GM18867 (cell line): Measurements from ENCODE around the gene SPTB.

ENCODE experiments used
- ATAC-seq: cut with Tn5 transposase; IDR thresholded peaks from one replicate; pipeline ENCODE4 v1.9.1; 2021; ENCODE audit warnings: mild to moderate bottlenecking, moderate library complexity; ENCODE audit not compliant: unreplicated experiment

Gene SPTB

DNA sequence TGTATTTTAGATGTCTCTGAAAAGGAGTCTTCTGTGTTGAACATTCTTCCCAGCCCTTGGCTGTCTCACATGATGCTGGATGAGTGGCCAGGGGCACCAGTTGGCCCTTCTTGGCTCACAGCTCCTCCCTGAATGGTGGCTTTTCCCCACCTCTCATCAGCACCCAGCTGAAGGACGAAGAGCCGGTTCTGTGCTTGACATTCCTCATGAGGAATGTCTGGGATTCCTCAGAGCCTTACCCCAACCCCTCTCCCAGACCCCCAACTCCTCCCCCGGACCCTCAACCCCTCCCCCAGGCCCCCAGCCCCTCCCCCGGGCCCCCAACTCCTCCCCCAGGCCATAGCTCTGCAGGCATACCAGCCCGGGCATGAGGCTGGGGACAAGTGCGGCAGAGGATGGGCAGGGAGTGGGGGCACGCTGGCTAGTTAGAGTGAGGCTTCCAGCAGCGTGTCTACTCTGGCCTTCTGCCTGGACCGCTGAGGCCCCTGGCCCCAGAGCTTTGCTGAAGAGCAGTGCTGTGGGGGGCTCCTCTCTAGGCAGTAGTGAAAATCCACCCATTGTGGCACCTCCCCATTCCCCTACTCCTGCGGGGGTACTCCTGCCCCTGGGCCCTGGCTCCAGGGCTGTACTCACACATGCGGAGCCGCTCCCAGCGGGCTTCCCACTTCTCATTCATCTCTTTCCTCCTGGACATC is 111.2 kb downstream of the SPTB start:
- ATAC-seq = no peak

- ATAC-seq = no peak
Observed at GRCh38 chr14:64767215-64767964, 112.3 kb downstream of the SPTB start.

DNA sequence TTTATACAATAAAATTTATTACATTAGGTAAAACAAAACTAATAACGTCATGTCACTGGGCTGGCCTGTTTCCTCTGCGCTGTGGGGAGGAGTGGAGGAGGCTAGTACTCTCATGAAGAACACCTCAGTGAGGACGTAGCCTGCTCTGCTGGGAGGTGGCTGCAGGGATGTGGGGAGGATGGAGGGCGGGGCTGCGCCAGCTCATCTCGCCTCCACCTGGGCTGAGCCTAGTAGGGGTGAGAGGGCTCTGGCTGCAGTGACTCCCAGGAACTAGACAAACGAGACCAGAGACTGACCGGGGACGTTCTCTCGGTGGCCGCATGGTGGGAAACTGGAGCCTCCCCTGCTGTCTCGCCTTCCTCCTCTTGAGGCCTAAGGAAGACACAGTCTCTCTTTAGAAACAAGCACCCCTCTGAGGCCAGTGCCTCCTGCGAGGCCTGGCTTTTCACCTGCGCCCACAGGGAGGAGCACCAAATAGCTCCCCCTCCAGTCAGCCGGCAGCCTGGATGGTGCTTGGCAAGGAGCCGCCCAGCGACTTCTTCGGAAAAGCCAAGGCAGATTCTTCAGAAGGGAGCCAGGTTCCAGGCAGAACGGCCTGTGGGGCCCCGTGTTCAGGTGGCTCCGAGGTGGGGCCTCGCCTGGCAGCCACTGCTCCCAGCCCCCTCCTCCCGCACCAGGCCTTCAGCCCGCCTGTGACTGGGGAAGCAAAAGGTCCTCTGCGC is 113.1 kb downstream of the SPTB start:
- no peak for ATAC-seq

DNA sequence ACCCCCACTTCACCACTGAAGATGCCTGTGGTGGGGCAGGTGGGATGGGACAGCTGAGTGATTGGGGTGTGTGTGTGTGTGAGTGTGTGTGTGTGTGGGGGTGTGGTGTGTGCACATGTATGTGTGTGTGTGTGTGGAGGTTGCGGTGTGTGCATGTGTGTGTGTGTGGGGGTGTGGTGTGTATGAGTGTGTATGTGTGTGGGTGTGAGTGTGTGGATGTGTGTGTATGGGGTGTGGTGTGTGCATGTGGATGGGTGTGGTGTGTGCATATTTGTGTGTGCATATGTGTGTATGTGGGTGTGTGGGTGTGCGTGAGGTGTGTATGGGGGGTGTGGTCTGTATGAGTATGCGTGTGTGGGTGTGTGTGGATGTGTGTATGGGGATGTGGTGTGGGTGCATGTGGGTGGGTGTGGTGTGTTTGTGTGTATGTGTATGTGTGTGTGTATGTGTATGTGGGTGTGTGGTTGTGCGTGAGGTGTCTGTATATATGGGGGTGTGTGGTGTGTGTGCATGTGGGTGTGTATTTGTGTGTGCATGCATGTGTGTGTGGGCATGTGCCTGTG is 113.9 kb downstream of the SPTB start:
- ATAC-seq = no peak

DNA sequence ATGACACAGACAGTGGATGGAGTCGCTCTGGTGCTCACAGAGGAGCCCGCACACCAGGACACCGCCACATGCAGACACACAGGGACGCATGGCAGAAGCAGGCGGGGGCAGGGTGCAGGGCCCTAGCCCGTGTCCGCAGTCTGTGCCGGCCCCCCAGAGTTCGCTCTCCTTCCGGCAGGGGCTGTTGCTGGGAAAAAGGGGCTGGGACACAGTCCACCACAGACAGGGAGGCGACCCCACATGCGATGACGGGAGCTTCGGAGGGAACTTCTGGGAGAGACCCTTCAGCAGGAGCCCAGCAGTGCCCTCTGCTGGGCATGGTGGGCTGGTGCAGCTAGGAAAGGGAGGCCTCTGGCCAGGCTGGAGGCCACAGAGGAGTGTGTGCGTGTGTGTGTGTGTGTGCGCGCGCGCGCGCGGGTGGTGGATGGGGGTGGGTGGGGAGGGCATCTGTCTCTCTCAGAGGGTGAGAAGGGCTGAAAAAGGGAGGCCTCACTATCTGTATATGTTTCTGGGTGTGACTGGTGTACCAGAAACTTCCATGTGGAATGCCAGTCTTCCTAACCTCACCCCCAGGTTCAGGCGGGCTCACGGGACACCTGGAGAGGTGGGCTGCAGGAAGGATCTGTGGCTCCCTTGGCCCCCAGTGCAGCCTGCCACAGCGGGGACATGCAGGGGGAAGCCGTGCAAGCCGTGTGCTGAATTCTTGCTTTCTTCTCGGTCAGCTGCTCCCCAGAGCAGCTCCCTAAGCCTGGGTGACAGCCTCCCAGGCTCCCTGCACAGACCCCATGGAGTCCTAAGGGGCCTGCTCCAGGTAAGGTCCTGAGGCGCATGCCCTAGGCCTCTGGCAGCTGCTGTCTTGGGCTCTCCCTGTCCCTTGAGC is 114.8 kb downstream of the SPTB start:
- ATAC-seq = peak; percentile 48

- no peak for ATAC-seq
Observed at GRCh38 chr14:64763801-64764621, 115.7 kb downstream of the SPTB start.

DNA sequence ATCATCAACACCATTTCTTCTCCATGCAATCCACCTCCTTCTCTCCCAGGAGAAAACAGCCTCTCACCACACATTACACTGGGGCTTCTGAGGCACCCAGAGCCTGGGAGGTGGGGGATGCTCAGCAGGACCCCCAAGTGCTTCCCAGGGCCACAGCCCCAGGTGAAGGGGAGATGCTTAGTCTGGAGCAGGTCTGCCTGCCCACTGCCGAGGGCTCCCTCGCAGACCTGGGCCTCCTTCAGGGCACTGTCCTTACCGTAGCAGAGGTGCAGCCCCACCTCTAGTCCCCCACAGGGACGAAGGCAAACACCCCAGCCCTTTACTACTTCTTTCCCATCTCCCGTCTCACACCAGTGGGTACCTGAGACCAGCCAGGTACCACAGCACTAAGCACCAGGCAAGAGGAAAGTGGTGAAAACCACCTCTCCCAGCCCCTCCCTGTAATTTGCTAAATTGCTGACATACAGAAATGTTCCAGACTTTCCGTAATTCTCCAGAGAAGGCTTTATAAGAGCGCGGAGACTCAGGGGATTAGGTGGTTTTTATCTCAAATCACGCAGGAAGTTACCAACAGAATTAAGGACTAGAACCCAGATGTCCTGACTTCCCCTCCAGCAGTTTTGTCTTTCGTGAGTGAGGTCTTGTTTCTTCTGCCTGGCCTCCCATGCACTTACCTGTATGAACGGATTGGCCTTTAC is 116.5 kb downstream of the SPTB start:
- no peak for ATAC-seq

DNA sequence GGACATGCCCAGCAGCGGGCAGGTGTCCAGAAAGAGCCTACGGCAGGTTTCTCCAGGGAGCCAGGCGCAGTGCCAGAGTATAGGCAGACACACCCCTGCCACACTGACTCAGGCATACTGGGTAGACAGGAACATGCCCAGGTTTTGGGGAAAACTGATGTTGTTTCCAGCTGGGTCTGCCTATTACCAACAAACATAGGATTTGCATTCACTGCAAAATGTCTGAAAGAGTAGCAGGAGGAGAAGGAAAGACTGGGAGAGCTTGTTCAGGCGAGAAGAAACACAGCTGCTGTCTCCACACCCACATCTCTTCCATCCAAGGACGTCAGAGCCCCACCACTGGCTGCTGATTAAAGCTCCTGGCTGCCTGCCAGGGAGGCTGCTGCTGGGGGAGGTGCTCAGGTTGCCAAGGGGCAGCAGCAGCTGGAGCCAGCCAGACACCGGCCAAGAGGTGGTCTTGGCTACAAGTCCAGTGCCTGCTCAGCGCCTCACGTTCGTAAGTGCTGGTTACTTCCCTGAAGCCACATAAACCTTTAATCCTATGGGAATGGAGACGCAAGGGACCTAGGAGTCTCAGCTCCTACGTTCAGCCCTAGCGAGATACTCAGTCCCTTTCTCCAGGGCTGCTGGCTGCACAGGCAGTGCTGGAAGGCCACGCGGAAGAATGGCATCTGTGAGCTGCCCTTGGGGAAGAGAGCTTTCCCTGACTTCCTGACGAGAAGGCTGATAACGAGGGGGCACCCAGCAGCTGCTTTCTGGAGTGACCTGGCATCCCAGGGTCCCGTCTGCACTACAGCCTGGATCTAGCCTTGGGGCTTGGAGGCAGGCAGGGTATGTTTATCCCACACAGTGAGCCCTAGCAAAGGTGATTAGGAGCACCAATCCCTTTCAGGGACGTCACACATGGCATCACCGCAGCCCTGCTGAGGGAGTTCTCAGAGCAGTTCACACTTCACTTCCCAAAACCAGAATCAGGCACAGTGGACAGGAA is 117.4 kb downstream of the SPTB start:
- ATAC-seq = no peak

DNA sequence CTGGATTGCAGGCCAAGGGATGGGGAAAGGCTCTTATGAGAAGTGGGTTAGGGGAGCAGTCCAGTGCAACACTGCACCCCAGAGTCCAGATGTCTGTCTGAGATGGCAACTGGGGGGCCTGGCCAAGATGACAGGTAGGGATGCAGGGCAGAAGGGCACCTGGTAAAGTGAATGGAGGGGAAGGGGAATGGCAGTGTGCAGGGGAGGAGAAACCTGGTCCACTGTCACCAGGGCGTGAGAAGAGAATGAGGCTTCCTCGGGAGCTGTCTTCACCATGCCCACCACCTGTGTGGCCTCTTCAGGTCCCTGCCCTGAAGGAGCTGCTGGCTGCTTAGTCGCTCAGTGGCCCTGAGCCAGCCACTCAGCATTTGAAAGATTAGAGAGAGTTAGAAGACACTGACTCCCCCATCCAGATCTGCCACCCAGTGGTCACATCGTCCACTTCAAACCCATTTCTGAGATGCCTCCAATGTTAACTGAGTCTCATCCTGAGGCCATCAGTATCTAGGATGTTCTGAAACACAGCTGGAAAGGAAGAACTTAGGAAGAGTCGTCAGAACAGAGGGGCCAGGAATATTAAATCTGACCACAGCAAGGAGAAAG is 118.2 kb downstream of the SPTB start:
- no peak for ATAC-seq

DNA sequence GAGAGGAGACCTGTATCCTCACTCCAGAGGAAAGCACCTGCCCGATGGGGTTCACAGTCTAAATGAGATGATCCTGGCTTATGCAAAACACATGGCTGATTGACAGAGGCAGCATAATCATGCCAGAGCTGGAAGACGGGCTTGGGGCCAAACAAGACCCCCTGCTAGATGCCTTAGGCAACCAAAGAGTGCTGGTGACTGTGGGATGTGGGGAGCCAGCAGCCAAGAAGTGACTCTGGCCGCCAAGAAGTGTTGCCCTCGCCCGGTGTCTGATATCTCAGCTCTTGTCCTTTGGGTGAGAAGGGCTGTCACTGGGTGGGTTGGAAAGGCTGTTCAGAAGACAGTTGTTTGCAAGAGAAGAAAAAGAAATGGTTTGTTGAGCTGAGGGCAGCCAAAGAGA is 118.8 kb downstream of the SPTB start:
- ATAC-seq = no peak

DNA sequence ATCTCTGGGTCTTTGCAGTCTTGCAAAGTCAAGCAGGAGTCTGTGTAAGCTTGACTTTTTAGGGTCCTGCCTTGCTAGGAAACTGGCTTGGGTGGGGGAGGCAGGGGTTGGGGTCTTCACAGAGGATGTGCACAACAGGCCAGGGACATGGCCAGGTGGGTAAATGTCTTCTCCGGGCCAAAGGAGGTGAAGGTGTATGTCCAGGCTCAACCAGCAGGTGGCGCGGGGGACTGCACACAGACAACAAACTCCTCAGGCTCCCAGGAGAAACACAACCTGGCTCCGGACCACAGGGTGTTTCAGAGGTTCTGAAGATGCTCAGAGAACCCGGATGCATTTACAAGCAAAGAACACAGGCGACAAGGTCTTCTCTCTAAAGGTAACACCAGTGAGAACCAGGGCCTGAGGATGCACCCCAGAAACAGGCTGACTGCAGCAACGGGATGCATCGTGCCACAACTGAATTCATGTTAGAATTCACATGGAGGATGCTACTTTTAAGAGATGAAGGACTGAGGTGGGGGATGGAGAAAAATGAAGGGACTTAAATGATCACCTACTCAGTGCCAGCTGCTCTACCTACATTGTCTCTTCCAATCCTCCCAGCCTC is 119.5 kb downstream of the SPTB start:
- no peak for ATAC-seq

GRCh38 chr14:64759555-64759938 is 120.2 kb downstream of the SPTB start:
- no peak for ATAC-seq

GRCh38 chr14:64758691-64759554 is 120.8 kb downstream of the SPTB start:
- no peak for ATAC-seq

DNA sequence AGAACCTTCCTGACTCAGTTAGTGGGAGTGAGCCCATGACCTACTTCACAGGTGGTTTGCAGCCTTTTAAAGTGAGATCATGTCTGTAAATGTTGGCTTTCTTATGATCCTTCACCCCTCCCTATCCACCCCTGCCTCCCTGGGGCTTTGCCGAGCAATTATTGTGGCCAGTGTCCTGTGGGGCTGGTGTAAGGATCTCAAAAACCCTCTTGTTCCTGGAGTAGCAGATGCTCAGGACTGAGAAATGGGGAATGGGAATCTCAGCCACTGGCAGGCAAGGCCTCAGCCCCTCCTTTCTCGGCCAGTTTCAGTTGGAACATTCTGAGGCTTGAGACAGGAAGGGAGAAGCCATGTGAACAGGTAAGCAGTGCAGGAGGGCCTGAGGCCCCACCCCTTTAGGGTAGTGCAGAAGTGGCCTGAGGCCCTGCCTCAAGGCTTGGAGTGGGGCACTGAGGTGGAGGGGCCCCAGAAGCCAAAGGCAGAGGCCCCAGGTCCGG is 121.6 kb downstream of the SPTB start:
- ATAC-seq = no peak

- no peak for ATAC-seq
Observed at GRCh38 chr14:64757601-64758000, 122.1 kb downstream of the SPTB start.

DNA sequence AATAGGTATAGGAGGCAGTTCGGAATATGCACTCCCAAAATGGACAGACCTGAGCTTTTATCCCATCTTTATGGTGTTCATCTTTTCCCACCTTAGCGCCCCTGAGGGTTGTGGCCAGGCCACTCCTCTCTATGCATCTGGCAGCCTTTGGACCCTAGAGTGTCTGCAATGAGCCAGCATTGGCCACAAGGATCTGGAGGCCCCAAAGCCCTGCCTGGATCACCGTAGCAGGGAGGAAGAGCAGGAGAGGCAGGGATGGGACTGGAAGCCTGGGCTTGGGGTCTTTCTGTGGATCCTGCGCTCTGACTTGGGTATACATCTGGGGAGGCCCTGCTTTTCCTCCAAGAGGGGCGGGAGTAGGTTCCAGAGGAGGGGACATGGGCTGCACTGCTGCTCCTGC is 123.0 kb downstream of the SPTB start:
- ATAC-seq = no peak
